Gastrocnemius medialis (tissue), 4 donors: ENCODE results near the gene CYSLTR2. TPM values are rescaled to one million over a fixed set of nuclear protein-coding genes. Genes with fewer than 3 reads are reported as not detected.
A peak's percentile ranks its signal among the peaks of the same experiment; 100 is the strongest.
"Not testable (repeated sequence)": the region's sequence is repeated elsewhere in the genome, so short reads cannot be mapped to it uniquely, and the experiment has no call there.

ENCODE experiments used
- ATAC-seq, 2 donors: fragments of 150-250 bp; one replicate each; pipeline ENCODE4 v1.9.1; 2016
- DNase-seq, 2 donors: peaks; one replicate each; pipeline ENCODE4 v3.0.0-alpha.2; 2019
- H3K27ac ChIP-seq, 4 donors: fragments of 200-600 bp; sonication (generic); 1 replicate in 1 of 4; 2 replicates in 3 of 4; pipeline ENCODE4 v1.5.1; 2016 to 2018; ENCODE audit warnings: mild to moderate bottlenecking in 2 of 4, moderate library complexity in 1 of 4
- H3K27me3 ChIP-seq, 3 donors: fragments of 200-600 bp; sonication (generic) in 2 of 3; 1 replicate in 1 of 3; 2 replicates in 2 of 3; pipeline versions ENCODE4 v1.5.1 to v1.6.0; 2016 to 2019; ENCODE audit warnings: mild to moderate bottlenecking in 1 of 3, moderate library complexity in 1 of 3
- H3K36me3 ChIP-seq, 2 donors: fragments of 200-600 bp; sonication (generic) in 1 of 2; one replicate each; pipeline ENCODE4 v1.5.1; 2017 to 2018
- H3K4me1 ChIP-seq, 2 donors: fragments of 200-600 bp; sonication (generic) in 1 of 2; one replicate each; pipeline ENCODE4 v1.5.1; 2016 to 2017; ENCODE audit warnings: mild to moderate bottlenecking in 2 of 2
- H3K4me3 ChIP-seq, 4 donors: fragments of 200-600 bp; sonication (generic) in 3 of 4; 1 replicate in 1 of 4; 2 replicates in 3 of 4; pipeline ENCODE4 v1.5.1; 2016 to 2019; ENCODE audit warnings: mild to moderate bottlenecking in 2 of 4
- H3K9me3 ChIP-seq, 3 donors: fragments of 200-600 bp; sonication (generic) in 2 of 3; 1 replicate in 1 of 3; 2 replicates in 2 of 3; pipeline ENCODE4 v1.5.1; 2016 to 2019
- POLR2A ChIP-seq, 2 donors: fragments of 450-650 bp; IDR thresholded peaks; one replicate each; pipeline ENCODE4 v1.6.1; 2017; ENCODE audit warnings: antibody characterized with exemption in 2 of 2, mild to moderate bottlenecking in 2 of 2, moderate library complexity in 2 of 2
- in situ Hi-C, 4 donors: fragments of 200-750 bp; cut with MboI; loops; one replicate each; pipeline versions ENCODE4 v1.15.0 to v1.8.0; 2017; ENCODE audit warnings: low sequenced_read_pairs in 4 of 4
- intact Hi-C: fragments of 100-400 bp; cut with DNase I; formaldehyde crosslinking; loops from one replicate; pipeline ENCODE4 v1.15.1; 2023; ENCODE audit warnings: low total_unique reads
- total RNA-seq, 4 donors: library from RNA; depleted of rRNA; stranded (reverse); fragments of >200 nt; gene quantifications; one replicate each; pipeline versions ENCODE4 v1.1.0 to v1.2.3, GENCODE V29; 2016
- TF ChIP-seq, protein P1 (sequence below), 5 experiments: fragments of 450-650 bp in 3 of 5; fragments of 200-600 bp in 2 of 5; sonication (generic) in 2 of 5; IDR thresholded peaks in 4 of 5; conservative IDR thresholded peaks in 1 of 5; 1 replicate in 4 of 5; 2 replicates in 1 of 5; pipeline ENCODE4 v1.5.1; 2016 to 2019; ENCODE audit warnings: antibody characterized with exemption in 5 of 5, mild to moderate bottlenecking in 3 of 5, moderate library complexity in 3 of 5

CYSLTR2 gene
- total RNA-seq, 4 donors from 2014 or later = 0.09 to 0.10 TPM; not detected in 2

DNA sequence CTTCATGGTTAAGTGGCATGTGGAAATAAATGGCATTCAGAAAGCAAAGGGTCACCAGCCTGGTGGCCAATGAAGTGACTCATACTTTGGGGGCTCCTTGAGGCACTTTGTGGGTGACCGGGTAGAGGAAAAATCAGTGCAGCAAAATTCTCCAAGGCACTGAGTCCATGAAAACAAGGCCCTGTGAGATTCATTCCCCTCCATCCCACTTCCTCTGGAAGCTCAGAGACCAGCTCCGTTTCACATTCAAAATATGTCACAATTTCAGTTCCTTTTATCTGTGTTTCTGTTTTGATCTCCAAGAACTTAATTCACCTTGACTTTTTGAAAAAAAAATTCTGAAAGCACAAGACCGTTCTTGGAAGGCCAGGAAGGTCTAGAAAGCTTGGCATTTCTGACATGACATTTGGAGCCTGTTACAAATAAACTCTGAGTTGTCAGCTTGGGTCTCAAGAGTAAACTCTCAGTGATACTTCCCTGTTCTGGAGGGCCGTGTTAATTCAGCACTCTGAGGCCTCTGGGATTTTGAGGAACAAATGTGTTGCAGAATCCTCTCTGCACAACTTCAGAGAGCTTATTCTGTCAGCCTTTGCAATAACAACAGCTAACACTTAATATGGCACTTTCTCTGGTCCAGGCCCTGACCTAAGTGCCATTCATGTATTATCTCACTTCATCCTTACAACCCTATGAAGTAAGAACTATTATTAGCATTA, 6.8 kb downstream of the CYSLTR2 start:
- no peak for DNase-seq
- Histone ChIP-seq H3K4me3 (no peak overlapping the region), H3K4me1 (no peaks in the 10 kb centered on the region), H3K36me3 (no peaks in the 10 kb centered on the region), H3K27ac (peak overlapping the region in 1 of 4 donors; percentile 9), H3K27me3 (no peaks in the 10 kb centered on the region), H3K9me3 (no peaks in the 10 kb centered on the region)
- TF ChIP-seq, protein P1, sequence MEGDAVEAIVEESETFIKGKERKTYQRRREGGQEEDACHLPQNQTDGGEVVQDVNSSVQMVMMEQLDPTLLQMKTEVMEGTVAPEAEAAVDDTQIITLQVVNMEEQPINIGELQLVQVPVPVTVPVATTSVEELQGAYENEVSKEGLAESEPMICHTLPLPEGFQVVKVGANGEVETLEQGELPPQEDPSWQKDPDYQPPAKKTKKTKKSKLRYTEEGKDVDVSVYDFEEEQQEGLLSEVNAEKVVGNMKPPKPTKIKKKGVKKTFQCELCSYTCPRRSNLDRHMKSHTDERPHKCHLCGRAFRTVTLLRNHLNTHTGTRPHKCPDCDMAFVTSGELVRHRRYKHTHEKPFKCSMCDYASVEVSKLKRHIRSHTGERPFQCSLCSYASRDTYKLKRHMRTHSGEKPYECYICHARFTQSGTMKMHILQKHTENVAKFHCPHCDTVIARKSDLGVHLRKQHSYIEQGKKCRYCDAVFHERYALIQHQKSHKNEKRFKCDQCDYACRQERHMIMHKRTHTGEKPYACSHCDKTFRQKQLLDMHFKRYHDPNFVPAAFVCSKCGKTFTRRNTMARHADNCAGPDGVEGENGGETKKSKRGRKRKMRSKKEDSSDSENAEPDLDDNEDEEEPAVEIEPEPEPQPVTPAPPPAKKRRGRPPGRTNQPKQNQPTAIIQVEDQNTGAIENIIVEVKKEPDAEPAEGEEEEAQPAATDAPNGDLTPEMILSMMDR (IDR thresholded peaks at IDR 0.05 in 4 of 5, conservative IDR thresholded peaks at IDR 0.05 in 1 of 5) = no peak
- TF ChIP-seq POLR2A (IDR thresholded peaks at IDR 0.05) = no peak
- intact Hi-C loops (no loop called here), in situ Hi-C loops (no loop called here)
- ATAC-seq = no peak

- Histone ChIP-seq H3K27ac (no peak overlapping the region), H3K27me3 (no peaks in the 10 kb centered on the region), H3K36me3 (no peaks in the 10 kb centered on the region), H3K4me3 (no peak overlapping the region), H3K9me3 (no peaks in the 10 kb centered on the region), H3K4me1 (no peaks in the 10 kb centered on the region)
- intact Hi-C loops (no loop called here), in situ Hi-C loops (no loop called here)
- DNase-seq (no peak), ATAC-seq (no peak)
- TF ChIP-seq, protein P1 (IDR thresholded peaks at IDR 0.05 in 4 of 5, conservative IDR thresholded peaks at IDR 0.05 in 1 of 5) = no peak
- no peak for TF ChIP-seq POLR2A (IDR thresholded peaks at IDR 0.05)
Observed at GRCh38 chr13:48661107-48661506, 7.4 kb downstream of the CYSLTR2 start.

DNA sequence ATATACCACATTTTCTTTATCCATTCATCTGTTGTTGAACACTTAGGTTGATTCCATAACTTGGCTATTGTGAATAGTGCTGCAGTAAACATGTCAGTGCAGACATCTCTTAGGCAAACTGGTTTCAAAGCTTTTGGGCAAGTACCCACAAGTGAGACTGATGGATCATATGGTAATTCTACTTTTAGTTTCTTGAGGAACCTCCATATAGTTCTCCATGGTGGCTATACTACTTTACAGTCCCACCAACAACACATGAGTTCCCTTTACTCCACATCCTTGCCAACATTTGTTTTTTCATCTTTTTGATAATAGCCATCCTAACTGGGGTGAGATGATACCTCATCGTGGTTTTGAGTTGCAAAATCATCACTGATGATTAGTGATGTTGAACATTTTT, 8.5 kb downstream of the CYSLTR2 start:
- H3K4me3 ChIP-seq = no peak overlapping the region
- ATAC-seq (no peak), DNase-seq (no peak)
- H3K27me3 ChIP-seq = no peaks in the 10 kb centered on the region
- H3K27ac ChIP-seq = no peak overlapping the region
- no peaks in the 10 kb centered on the region for H3K9me3 ChIP-seq
- TF ChIP-seq, protein P1 (IDR thresholded peaks at IDR 0.05 in 4 of 5, conservative IDR thresholded peaks at IDR 0.05 in 1 of 5) = no peak
- TF ChIP-seq POLR2A (IDR thresholded peaks at IDR 0.05) = no peak
- no peaks in the 10 kb centered on the region for H3K36me3 ChIP-seq
- in situ Hi-C loops (no loop called here), intact Hi-C loops (no loop called here)
- H3K4me1 ChIP-seq = no peaks in the 10 kb centered on the region

GRCh38 chr13:48667136-48667535, 13.4 kb downstream of the CYSLTR2 start:
- in situ Hi-C loops = no loop called here
- no peaks in the 10 kb centered on the region for H3K4me1 ChIP-seq

GRCh38 chr13:48671421-48671820, 17.7 kb downstream of the CYSLTR2 start:
- intact Hi-C loops, H3K9me3 ChIP-seq, ATAC-seq, H3K36me3 ChIP-seq, H3K4me3 ChIP-seq, H3K4me1 ChIP-seq, H3K27ac ChIP-seq, DNase-seq, H3K27me3 ChIP-seq, in situ Hi-C loops: not testable (repeated sequence)

More at GRCh38 chr13:48667136-48667535, 13.4 kb downstream of the CYSLTR2 start:
- Histone ChIP-seq H3K36me3 (no peaks in the 10 kb centered on the region), H3K27ac (no peak overlapping the region), H3K9me3 (no peaks in the 10 kb centered on the region), H3K27me3 (no peaks in the 10 kb centered on the region), H3K4me3 (no peak overlapping the region)
- intact Hi-C loops = no loop called here
- DNase-seq = no peak
- ATAC-seq = no peak
- no peak for TF ChIP-seq POLR2A (IDR thresholded peaks at IDR 0.05)
- TF ChIP-seq, protein P1 (IDR thresholded peaks at IDR 0.05 in 4 of 5, conservative IDR thresholded peaks at IDR 0.05 in 1 of 5) = no peak
